Fibroblast of lung (primary cell): Measurements from ENCODE around the gene ATG13. TPM values are rescaled to one million over a fixed set of nuclear protein-coding genes. Genes with fewer than 3 reads are reported as not detected.
"Not testable (repeated sequence)": the region's sequence is repeated elsewhere in the genome, so short reads cannot be mapped to it uniquely, and the experiment has no call there.

Source experiments
- DNase-seq, 2 donors: peaks; one replicate each; pipeline versions ENCODE4 v3.0.0 to v3.0.0-alpha.2; 2010; ENCODE audit warnings: low read depth in 2 of 2
- H2AFZ ChIP-seq: 2 replicates; pipeline ENCODE4 v1.5.1; 2012; ENCODE audit warnings: low read length, control low read depth, inconsistent platforms
- H3K27ac ChIP-seq: 2 replicates; pipeline ENCODE4 v1.5.1; 2011; ENCODE audit warnings: low read length, control low read depth; ENCODE audit not compliant: insufficient read depth
- H3K27me3 ChIP-seq: 2 replicates; pipeline ENCODE4 v1.5.1; 2011; ENCODE audit warnings: mild to moderate bottlenecking, low read length; ENCODE audit not compliant: control insufficient read depth, insufficient read depth
- H3K36me3 ChIP-seq: 2 replicates; pipeline ENCODE4 v1.5.1; 2011; ENCODE audit warnings: low read length; ENCODE audit not compliant: control insufficient read depth, insufficient read depth
- H3K4me1 ChIP-seq: 2 replicates; pipeline ENCODE4 v1.5.1; 2011; ENCODE audit warnings: low read length; ENCODE audit not compliant: control insufficient read depth, insufficient read depth; ENCODE audit errors: extremely low read depth
- H3K4me2 ChIP-seq: 2 replicates; pipeline ENCODE4 v1.5.1; 2011; ENCODE audit warnings: low read length, control low read depth; ENCODE audit not compliant: insufficient read depth; ENCODE audit errors: extremely low read depth
- H3K4me3 ChIP-seq, 4 experiments: fragments of 200-600 bp in 1 of 4; sonication (generic) in 1 of 4; replicated peaks in 1 of 4; 2 replicates each; pipeline ENCODE4 v1.5.1; 2011 to 2016; ENCODE audit warnings: low read length in 4 of 4, low read depth in 3 of 4, mild to moderate bottlenecking in 3 of 4, control low read depth in 2 of 4, inconsistent platforms in 1 of 4, mixed read lengths in 1 of 4; ENCODE audit not compliant: insufficient read depth in 1 of 4; ENCODE audit errors: control extremely low read depth in 1 of 4
- H3K79me2 ChIP-seq: 2 replicates; pipeline ENCODE4 v1.5.1; 2012; ENCODE audit warnings: mild to moderate bottlenecking, low read length, inconsistent platforms; ENCODE audit not compliant: control insufficient read depth, insufficient read depth
- H3K9ac ChIP-seq: 2 replicates; pipeline ENCODE4 v1.5.1; 2011; ENCODE audit warnings: mild to moderate bottlenecking, low read length, control low read depth; ENCODE audit not compliant: insufficient read depth
- H3K9me3 ChIP-seq: 2 replicates; pipeline ENCODE4 v1.5.1; 2012; ENCODE audit warnings: low read depth, low read length; ENCODE audit not compliant: control insufficient read depth, insufficient read depth
- H4K20me1 ChIP-seq: 2 replicates; pipeline ENCODE4 v1.5.1; 2011; ENCODE audit warnings: low read length; ENCODE audit not compliant: control insufficient read depth, insufficient read depth; ENCODE audit errors: extremely low read depth
- EZH2 ChIP-seq: IDR thresholded peaks from 2 replicates; pipeline ENCODE4 v1.5.1; 2012; ENCODE audit warnings: low read length, control low read depth, mild to moderate bottlenecking; ENCODE audit errors: missing control alignments
- polyA plus RNA-seq, 2 donors: library from polyadenylated mRNA; depleted of rRNA in 1 of 2; stranded (reverse) in 1 of 2; unstranded in 1 of 2; fragments of >200 nt; gene quantifications; 2 replicates each; pipeline ENCODE4 v1.2.1, GENCODE V29; 2011 to 2012; ENCODE audit warnings: missing spikeins in 1 of 2
- total RNA-seq: library from RNA; depleted of rRNA; stranded (reverse); fragments of >200 nt; gene quantifications from 2 replicates; pipeline ENCODE4 v1.2.1, GENCODE V29; 2014
- TF ChIP-seq, protein P1 (sequence below), 2 donors: IDR thresholded peaks in 1 of 2; conservative IDR thresholded peaks in 1 of 2; 1 replicate in 1 of 2; 2 replicates in 1 of 2; pipeline ENCODE4 v1.5.1; 2011 to 2012; ENCODE audit warnings: low read length in 2 of 2, control low read depth in 1 of 2, inconsistent platforms in 1 of 2, low read depth in 1 of 2, mild to moderate bottlenecking in 1 of 2

ATG13 gene
- total and polyA plus RNA-seq, 2 donors (not counting 1 experiment from before 2014, with no cell fraction given), result 44.9 to 67.4 TPM

- H3K79me2 ChIP-seq, result peaks cover 39% of the 10 kb centered on the region
- H3K36me3 ChIP-seq, result no peaks in the 10 kb centered on the region
- H3K4me2 ChIP-seq, result no peak overlapping the region
- no peaks in the 10 kb centered on the region for H3K9me3 ChIP-seq
- no peaks in the 10 kb centered on the region for H3K27me3 ChIP-seq
- peaks cover 4% of the 10 kb centered on the region for H4K20me1 ChIP-seq
- no peak overlapping the region for H3K4me3 ChIP-seq
- no peak overlapping the region for H3K9ac ChIP-seq
- no peak for TF ChIP-seq EZH2
- TF ChIP-seq, protein P1, sequence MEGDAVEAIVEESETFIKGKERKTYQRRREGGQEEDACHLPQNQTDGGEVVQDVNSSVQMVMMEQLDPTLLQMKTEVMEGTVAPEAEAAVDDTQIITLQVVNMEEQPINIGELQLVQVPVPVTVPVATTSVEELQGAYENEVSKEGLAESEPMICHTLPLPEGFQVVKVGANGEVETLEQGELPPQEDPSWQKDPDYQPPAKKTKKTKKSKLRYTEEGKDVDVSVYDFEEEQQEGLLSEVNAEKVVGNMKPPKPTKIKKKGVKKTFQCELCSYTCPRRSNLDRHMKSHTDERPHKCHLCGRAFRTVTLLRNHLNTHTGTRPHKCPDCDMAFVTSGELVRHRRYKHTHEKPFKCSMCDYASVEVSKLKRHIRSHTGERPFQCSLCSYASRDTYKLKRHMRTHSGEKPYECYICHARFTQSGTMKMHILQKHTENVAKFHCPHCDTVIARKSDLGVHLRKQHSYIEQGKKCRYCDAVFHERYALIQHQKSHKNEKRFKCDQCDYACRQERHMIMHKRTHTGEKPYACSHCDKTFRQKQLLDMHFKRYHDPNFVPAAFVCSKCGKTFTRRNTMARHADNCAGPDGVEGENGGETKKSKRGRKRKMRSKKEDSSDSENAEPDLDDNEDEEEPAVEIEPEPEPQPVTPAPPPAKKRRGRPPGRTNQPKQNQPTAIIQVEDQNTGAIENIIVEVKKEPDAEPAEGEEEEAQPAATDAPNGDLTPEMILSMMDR (conservative IDR thresholded peaks at IDR 0.05 in 1 of 2, IDR thresholded peaks at IDR 0.05 in 1 of 2; ENCODE audit: low read depth in 1 of 2, low read length in 2 of 2), result no peak
- no peak for DNase-seq
- no peaks in the 10 kb centered on the region for H3K4me1 ChIP-seq
- no peak overlapping the region for H3K27ac ChIP-seq
- H2AFZ ChIP-seq, result no peak overlapping the region
These were observed 40.3 kb upstream of the ATG13 start for GRCh38 chr11:46577058-46577457.

- Histone ChIP-seq H3K27me3 (no peaks in the 10 kb centered on the region), H2AFZ (no peak overlapping the region), H3K36me3 (no peaks in the 10 kb centered on the region), H3K4me1 (no peaks in the 10 kb centered on the region), H3K4me3 (no peak overlapping the region), H3K9ac (no peak overlapping the region), H3K9me3 (no peaks in the 10 kb centered on the region), H3K4me2 (no peak overlapping the region), H3K79me2 (peaks cover 36% of the 10 kb centered on the region), H4K20me1 (no peaks in the 10 kb centered on the region), H3K27ac (no peak overlapping the region)
- DNase-seq, result no peak
- no peak for TF ChIP-seq EZH2
- TF ChIP-seq, protein P1 (conservative IDR thresholded peaks at IDR 0.05 in 1 of 2, IDR thresholded peaks at IDR 0.05 in 1 of 2; ENCODE audit: low read depth in 1 of 2, low read length in 2 of 2), result no peak
These were observed 34.8 kb upstream of the ATG13 start for GRCh38 chr11:46582588-46582987.

DNA sequence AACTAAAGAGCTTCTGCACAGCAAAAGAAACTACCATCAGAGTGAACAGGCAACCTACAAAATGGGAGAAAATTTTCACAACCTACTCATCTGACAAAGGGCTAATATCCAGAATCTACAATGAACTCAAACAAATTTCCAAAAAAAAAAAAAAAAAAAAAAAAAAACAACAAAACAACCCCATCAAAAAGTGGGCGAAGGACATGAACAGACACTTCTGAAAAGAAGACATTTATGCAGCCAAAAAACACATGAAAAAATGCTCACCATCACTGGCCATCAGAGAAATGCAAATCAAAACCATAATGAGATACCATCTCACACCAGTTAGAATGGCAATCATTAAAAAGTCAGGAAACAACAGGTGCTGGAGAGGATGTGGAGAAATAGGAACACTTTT is 33.8 kb upstream of the ATG13 start:
- H3K9me3 ChIP-seq, H3K27ac ChIP-seq, H3K36me3 ChIP-seq, H3K27me3 ChIP-seq, DNase-seq, H3K4me1 ChIP-seq, H3K4me3 ChIP-seq, H4K20me1 ChIP-seq, H3K4me2 ChIP-seq, H3K9ac ChIP-seq, H2AFZ ChIP-seq: not testable (repeated sequence)
- H3K79me2 ChIP-seq, result peaks cover 40% of the 10 kb centered on the region
